K562 (cell line): Measurements from ENCODE around the gene CSDE1. TPM values are rescaled to one million over a fixed set of nuclear protein-coding genes. Genes with fewer than 3 reads are reported as not detected.
A peak's percentile ranks its signal among the peaks of the same experiment; 100 is the strongest.

ENCODE experiments used
- ESRRB ChIP-seq: fragments of 250-450 bp; sonication (Bioruptor Pico); IDR thresholded peaks from 2 replicates; pipeline ENCODE4 v1.5.0; 2020; ENCODE audit warnings: mild to moderate bottlenecking, moderate library complexity, borderline replicate concordance
- GATA2 ChIP-seq: sonication (generic); formaldehyde crosslinking; IDR thresholded peaks from 2 replicates; pipeline ENCODE4 v1.4.0; 2020; ENCODE audit warnings: mild to moderate bottlenecking, missing genetic modification reagents
- NCOA6 ChIP-seq: fragments of 450-650 bp; IDR thresholded peaks from 2 replicates; pipeline ENCODE4 v1.6.1; 2017; ENCODE audit warnings: mild to moderate bottlenecking
- NFRKB ChIP-seq: fragments of 450-650 bp; IDR thresholded peaks from 2 replicates; pipeline ENCODE4 v1.6.1; 2016; ENCODE audit warnings: low read depth
- SIN3B ChIP-seq: fragments of 450-650 bp; IDR thresholded peaks from 2 replicates; pipeline ENCODE4 v1.6.1; 2017; ENCODE audit warnings: low read depth, mild to moderate bottlenecking, moderate library complexity
- polyA plus RNA-seq, 8 experiments: library from polyadenylated mRNA; depleted of rRNA in 4 of 8; stranded (reverse) in 5 of 8; unstranded in 3 of 8; fragments of >200 nt; fragmentation: Nextera tagmentation in 2 of 8; fragmentation: Illumina TruSeq in 1 of 8; extraction: Ambion mirVana in 2 of 8; extraction: Trizol in 1 of 8; gene quantifications; 2 replicates each; pipeline versions ENCODE4 v1.2.1 to v1.2.3, GENCODE V29; 2011 to 2014; ENCODE audit warnings: inconsistent platforms in 1 of 8, missing spikeins in 1 of 8
- total RNA-seq, 7 experiments: library from RNA; depleted of rRNA in 6 of 7; stranded (reverse); fragments of >200 nt in 6 of 7; fragmentation: Illumina TruSeq in 2 of 7; extraction: Trizol in 2 of 7; gene quantifications; 2 replicates each; pipeline versions ENCODE4 v1.2.1 to v1.2.3, GENCODE V29; 2011 to 2021; ENCODE audit warnings: low replicate concordance in 1 of 7
- TF ChIP-seq, protein P1 (sequence below): sonication (generic); formaldehyde crosslinking; IDR thresholded peaks from 2 replicates; pipeline ENCODE4 v1.8.0; 2022; ENCODE audit warnings: mild to moderate bottlenecking, missing genetic modification reagents
- TF ChIP-seq, protein P2 (sequence below): sonication (generic); formaldehyde crosslinking; IDR thresholded peaks from 2 replicates; pipeline ENCODE4 v1.8.1; 2023; ENCODE audit warnings: mild to moderate bottlenecking, missing genetic modification reagents, moderate library complexity
- TF ChIP-seq, protein P3 (sequence below): fragments of 200-600 bp; sonication (generic); IDR thresholded peaks from one replicate; pipeline ENCODE4 v1.6.1; 2012; ENCODE audit warnings: mild to moderate bottlenecking, low read depth, low read length, inconsistent platforms

CSDE1 gene
- total and polyA plus RNA-seq, 9 of the 15 experiments (the other 6 are each of a cell fraction or from before 2014, with no cell fraction given): 174 to 538 (median 403) TPM

GRCh38 chr1:114780344-114781226 lies 22.8 kb upstream of the CSDE1 start, which contains the start of gene SIKE1 (continued):
- TF ChIP-seq, protein P1, sequence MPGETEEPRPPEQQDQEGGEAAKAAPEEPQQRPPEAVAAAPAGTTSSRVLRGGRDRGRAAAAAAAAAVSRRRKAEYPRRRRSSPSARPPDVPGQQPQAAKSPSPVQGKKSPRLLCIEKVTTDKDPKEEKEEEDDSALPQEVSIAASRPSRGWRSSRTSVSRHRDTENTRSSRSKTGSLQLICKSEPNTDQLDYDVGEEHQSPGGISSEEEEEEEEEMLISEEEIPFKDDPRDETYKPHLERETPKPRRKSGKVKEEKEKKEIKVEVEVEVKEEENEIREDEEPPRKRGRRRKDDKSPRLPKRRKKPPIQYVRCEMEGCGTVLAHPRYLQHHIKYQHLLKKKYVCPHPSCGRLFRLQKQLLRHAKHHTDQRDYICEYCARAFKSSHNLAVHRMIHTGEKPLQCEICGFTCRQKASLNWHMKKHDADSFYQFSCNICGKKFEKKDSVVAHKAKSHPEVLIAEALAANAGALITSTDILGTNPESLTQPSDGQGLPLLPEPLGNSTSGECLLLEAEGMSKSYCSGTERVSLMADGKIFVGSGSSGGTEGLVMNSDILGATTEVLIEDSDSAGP (CRISPR knock-in tag): no peak
- TF ChIP-seq ESRRB (CRISPR knock-in tag) (no peak), NCOA6 (no peak), SIN3B (peak; percentile 93), NFRKB (peak; percentile 64; the same call in 1 of the 2 replicates), GATA2 (no peak)
- TF ChIP-seq, protein P2, sequence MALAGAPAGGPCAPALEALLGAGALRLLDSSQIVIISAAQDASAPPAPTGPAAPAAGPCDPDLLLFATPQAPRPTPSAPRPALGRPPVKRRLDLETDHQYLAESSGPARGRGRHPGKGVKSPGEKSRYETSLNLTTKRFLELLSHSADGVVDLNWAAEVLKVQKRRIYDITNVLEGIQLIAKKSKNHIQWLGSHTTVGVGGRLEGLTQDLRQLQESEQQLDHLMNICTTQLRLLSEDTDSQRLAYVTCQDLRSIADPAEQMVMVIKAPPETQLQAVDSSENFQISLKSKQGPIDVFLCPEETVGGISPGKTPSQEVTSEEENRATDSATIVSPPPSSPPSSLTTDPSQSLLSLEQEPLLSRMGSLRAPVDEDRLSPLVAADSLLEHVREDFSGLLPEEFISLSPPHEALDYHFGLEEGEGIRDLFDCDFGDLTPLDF (CRISPR knock-in tag): peak; percentile 24; the same call in 1 of the 2 replicates
- TF ChIP-seq, protein P3, sequence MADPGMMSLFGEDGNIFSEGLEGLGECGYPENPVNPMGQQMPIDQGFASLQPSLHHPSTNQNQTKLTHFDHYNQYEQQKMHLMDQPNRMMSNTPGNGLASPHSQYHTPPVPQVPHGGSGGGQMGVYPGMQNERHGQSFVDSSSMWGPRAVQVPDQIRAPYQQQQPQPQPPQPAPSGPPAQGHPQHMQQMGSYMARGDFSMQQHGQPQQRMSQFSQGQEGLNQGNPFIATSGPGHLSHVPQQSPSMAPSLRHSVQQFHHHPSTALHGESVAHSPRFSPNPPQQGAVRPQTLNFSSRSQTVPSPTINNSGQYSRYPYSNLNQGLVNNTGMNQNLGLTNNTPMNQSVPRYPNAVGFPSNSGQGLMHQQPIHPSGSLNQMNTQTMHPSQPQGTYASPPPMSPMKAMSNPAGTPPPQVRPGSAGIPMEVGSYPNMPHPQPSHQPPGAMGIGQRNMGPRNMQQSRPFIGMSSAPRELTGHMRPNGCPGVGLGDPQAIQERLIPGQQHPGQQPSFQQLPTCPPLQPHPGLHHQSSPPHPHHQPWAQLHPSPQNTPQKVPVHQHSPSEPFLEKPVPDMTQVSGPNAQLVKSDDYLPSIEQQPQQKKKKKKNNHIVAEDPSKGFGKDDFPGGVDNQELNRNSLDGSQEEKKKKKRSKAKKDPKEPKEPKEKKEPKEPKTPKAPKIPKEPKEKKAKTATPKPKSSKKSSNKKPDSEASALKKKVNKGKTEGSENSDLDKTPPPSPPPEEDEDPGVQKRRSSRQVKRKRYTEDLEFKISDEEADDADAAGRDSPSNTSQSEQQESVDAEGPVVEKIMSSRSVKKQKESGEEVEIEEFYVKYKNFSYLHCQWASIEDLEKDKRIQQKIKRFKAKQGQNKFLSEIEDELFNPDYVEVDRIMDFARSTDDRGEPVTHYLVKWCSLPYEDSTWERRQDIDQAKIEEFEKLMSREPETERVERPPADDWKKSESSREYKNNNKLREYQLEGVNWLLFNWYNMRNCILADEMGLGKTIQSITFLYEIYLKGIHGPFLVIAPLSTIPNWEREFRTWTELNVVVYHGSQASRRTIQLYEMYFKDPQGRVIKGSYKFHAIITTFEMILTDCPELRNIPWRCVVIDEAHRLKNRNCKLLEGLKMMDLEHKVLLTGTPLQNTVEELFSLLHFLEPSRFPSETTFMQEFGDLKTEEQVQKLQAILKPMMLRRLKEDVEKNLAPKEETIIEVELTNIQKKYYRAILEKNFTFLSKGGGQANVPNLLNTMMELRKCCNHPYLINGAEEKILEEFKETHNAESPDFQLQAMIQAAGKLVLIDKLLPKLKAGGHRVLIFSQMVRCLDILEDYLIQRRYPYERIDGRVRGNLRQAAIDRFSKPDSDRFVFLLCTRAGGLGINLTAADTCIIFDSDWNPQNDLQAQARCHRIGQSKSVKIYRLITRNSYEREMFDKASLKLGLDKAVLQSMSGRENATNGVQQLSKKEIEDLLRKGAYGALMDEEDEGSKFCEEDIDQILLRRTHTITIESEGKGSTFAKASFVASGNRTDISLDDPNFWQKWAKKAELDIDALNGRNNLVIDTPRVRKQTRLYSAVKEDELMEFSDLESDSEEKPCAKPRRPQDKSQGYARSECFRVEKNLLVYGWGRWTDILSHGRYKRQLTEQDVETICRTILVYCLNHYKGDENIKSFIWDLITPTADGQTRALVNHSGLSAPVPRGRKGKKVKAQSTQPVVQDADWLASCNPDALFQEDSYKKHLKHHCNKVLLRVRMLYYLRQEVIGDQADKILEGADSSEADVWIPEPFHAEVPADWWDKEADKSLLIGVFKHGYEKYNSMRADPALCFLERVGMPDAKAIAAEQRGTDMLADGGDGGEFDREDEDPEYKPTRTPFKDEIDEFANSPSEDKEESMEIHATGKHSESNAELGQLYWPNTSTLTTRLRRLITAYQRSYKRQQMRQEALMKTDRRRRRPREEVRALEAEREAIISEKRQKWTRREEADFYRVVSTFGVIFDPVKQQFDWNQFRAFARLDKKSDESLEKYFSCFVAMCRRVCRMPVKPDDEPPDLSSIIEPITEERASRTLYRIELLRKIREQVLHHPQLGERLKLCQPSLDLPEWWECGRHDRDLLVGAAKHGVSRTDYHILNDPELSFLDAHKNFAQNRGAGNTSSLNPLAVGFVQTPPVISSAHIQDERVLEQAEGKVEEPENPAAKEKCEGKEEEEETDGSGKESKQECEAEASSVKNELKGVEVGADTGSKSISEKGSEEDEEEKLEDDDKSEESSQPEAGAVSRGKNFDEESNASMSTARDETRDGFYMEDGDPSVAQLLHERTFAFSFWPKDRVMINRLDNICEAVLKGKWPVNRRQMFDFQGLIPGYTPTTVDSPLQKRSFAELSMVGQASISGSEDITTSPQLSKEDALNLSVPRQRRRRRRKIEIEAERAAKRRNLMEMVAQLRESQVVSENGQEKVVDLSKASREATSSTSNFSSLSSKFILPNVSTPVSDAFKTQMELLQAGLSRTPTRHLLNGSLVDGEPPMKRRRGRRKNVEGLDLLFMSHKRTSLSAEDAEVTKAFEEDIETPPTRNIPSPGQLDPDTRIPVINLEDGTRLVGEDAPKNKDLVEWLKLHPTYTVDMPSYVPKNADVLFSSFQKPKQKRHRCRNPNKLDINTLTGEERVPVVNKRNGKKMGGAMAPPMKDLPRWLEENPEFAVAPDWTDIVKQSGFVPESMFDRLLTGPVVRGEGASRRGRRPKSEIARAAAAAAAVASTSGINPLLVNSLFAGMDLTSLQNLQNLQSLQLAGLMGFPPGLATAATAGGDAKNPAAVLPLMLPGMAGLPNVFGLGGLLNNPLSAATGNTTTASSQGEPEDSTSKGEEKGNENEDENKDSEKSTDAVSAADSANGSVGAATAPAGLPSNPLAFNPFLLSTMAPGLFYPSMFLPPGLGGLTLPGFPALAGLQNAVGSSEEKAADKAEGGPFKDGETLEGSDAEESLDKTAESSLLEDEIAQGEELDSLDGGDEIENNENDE: no peak
